IMR-90 (cell line): ENCODE results near the gene MEIS1. TPM values are rescaled to one million over a fixed set of nuclear protein-coding genes. Genes with fewer than 3 reads are reported as not detected.
A peak's percentile ranks its signal among the peaks of the same experiment; 100 is the strongest.

Experiments
- ATAC-seq: fragments of 200-7000 bp; cut with Tn5 transposase; 2 replicates; pipeline ENCODE4 v1.9.1; 2020; ENCODE audit warnings: low read depth, mild to moderate bottlenecking, moderate library complexity
- BruUV-seq: library from RNA; stranded (reverse); fragments of 400-500 nt; replicated peaks from 2 replicates; lab custom pipeline; 2021; lab: Mats Ljungman, UMichigan
- CTCF ChIA-PET: fragments of 300-600 bp; formaldehyde crosslinking; extraction: SDS; loops from one replicate; lab custom pipeline; 2021; ENCODE audit warnings: antibody characterized with exemption; lab: Yijun Ruan, JAX
- POLR2A ChIA-PET: fragments of 300-600 bp; sonication (Branson Sonifier 250); formaldehyde crosslinking; loops from one replicate; lab custom pipeline; 2022; ENCODE audit warnings: antibody characterized with exemption; ENCODE audit not compliant: unreplicated experiment; lab: Charles Lee
- DNase-seq: peaks from one replicate; pipeline ENCODE4 v3.0.0; 2013
- H2AFZ ChIP-seq: replicated peaks from 2 replicates; pipeline ENCODE3; 2013; ENCODE audit warnings: low read length, mild to moderate bottlenecking; ENCODE audit not compliant: poor library complexity
- H2AK5ac ChIP-seq: 2 replicates; pipeline ENCODE4 v1.6.1; 2013; ENCODE audit warnings: low read depth, low read length, inconsistent platforms
- H2AK9ac ChIP-seq: replicated peaks from 2 replicates; pipeline ENCODE3; 2013; ENCODE audit warnings: mild to moderate bottlenecking, low read depth, low read length, moderate library complexity; ENCODE audit not compliant: poor library complexity
- H2BK120ac ChIP-seq: 2 replicates; pipeline ENCODE4 v1.6.1; 2013; ENCODE audit warnings: low read depth, low read length, inconsistent platforms
- H2BK15ac ChIP-seq: 3 replicates; pipeline ENCODE4 v1.6.1; 2013; ENCODE audit warnings: low read depth, low read length, inconsistent platforms
- H2BK20ac ChIP-seq: 2 replicates; pipeline ENCODE4 v1.6.1; 2013; ENCODE audit warnings: low read depth, mild to moderate bottlenecking, inconsistent platforms, low read length, moderate library complexity
- H2BK5ac ChIP-seq: 2 replicates; pipeline ENCODE4 v1.6.1; 2013; ENCODE audit warnings: mild to moderate bottlenecking, low read depth, low read length, inconsistent platforms; ENCODE audit not compliant: poor library complexity, severe bottlenecking
- H3K14ac ChIP-seq: replicated peaks from 2 replicates; pipeline ENCODE4 v1.6.1; 2013; ENCODE audit warnings: low read depth, low read length, inconsistent platforms
- H3K18ac ChIP-seq: 2 replicates; pipeline ENCODE4 v1.6.1; 2013; ENCODE audit warnings: low read depth, low read length, control low read depth
- H3K23ac ChIP-seq: 2 replicates; pipeline ENCODE4 v1.6.1; 2013; ENCODE audit warnings: low read depth, low read length, inconsistent platforms
- H3K27ac ChIP-seq: 2 replicates; pipeline ENCODE4 v1.5.1; 2013; ENCODE audit warnings: mild to moderate bottlenecking, control low read depth, low read length; ENCODE audit not compliant: insufficient read depth
- H3K27me3 ChIP-seq: 2 replicates; pipeline ENCODE4 v1.6.1; 2013; ENCODE audit warnings: low read length; ENCODE audit not compliant: control insufficient read depth, insufficient read depth
- H3K36me3 ChIP-seq: 2 replicates; pipeline ENCODE4 v1.6.1; 2013; ENCODE audit warnings: low read length, mixed read lengths; ENCODE audit not compliant: control insufficient read depth, insufficient read depth
- H3K4ac ChIP-seq: 2 replicates; pipeline ENCODE4 v1.6.1; 2013; ENCODE audit warnings: low read depth, low read length, inconsistent platforms
- H3K4me1 ChIP-seq: 2 replicates; pipeline ENCODE4 v1.6.1; 2013; ENCODE audit warnings: low read length, mixed read lengths; ENCODE audit not compliant: control insufficient read depth, insufficient read depth
- H3K4me2 ChIP-seq: 2 replicates; pipeline ENCODE4 v1.6.1; 2013; ENCODE audit warnings: low read depth, mild to moderate bottlenecking, control low read depth, low read length, moderate library complexity
- H3K4me3 ChIP-seq: 2 replicates; pipeline ENCODE4 v1.5.1; 2013; ENCODE audit warnings: low read depth, mild to moderate bottlenecking, control low read depth, low read length, moderate library complexity; ENCODE audit not compliant: insufficient read depth
- H3K56ac ChIP-seq: 2 replicates; pipeline ENCODE4 v1.6.1; 2013; ENCODE audit warnings: low read length, inconsistent platforms; ENCODE audit not compliant: insufficient read depth; ENCODE audit errors: extremely low read depth
- H3K79me1 ChIP-seq, 2 experiments: 2 replicates each; pipeline ENCODE4 v1.6.1; 2013; ENCODE audit warnings: low read length in 2 of 2, inconsistent platforms in 1 of 2, low read depth in 1 of 2
- H3K9ac ChIP-seq: 2 replicates; pipeline ENCODE4 v1.6.1; 2013; ENCODE audit warnings: low read depth, low read length, control low read depth
- H3K9me1 ChIP-seq: 2 replicates; pipeline ENCODE4 v1.6.1; 2013; ENCODE audit warnings: low read length, inconsistent platforms; ENCODE audit not compliant: insufficient read depth
- H3K9me3 ChIP-seq: 2 replicates; pipeline ENCODE4 v1.6.1; 2013; ENCODE audit warnings: low read length; ENCODE audit not compliant: control insufficient read depth, insufficient read depth
- H4K20me1 ChIP-seq: 2 replicates; pipeline ENCODE4 v1.6.1; 2013; ENCODE audit warnings: low read length, inconsistent platforms; ENCODE audit not compliant: insufficient read depth
- H4K5ac ChIP-seq: 2 replicates; pipeline ENCODE4 v1.6.1; 2013; ENCODE audit warnings: mild to moderate bottlenecking, low read depth, low read length, control low read depth
- H4K8ac ChIP-seq, 2 experiments: 2 replicates each; pipeline ENCODE4 v1.6.1; 2013; ENCODE audit warnings: low read depth in 2 of 2, low read length in 2 of 2, control low read depth in 1 of 2, inconsistent platforms in 1 of 2
- H4K91ac ChIP-seq: 2 replicates; pipeline ENCODE4 v1.6.1; 2013; ENCODE audit warnings: low read depth, low read length, inconsistent platforms; ENCODE audit not compliant: insufficient read depth
- BHLHE40 ChIP-seq: fragments of 150-350 bp; IDR thresholded peaks from 2 replicates; pipeline ENCODE4 v1.6.1; 2016; ENCODE audit warnings: mild to moderate bottlenecking, low read depth, low read length
- CEBPB ChIP-seq: IDR thresholded peaks from 2 replicates; pipeline ENCODE4 v1.6.1; 2012; ENCODE audit warnings: low read depth, low read length, improper control_type of control experiment
- CTCF ChIP-seq: conservative IDR thresholded peaks from 2 replicates; pipeline ENCODE4 v1.5.1; 2012; ENCODE audit warnings: mild to moderate bottlenecking, low read depth, low read length, improper control_type of control experiment
- ELK1 ChIP-seq: fragments of 150-350 bp; IDR thresholded peaks from 2 replicates; pipeline ENCODE4 v1.6.1; 2016; ENCODE audit warnings: low read depth, mild to moderate bottlenecking, low read length, moderate library complexity, borderline replicate concordance
- MAFK ChIP-seq: IDR thresholded peaks from 2 replicates; pipeline ENCODE4 v1.6.1; 2012; ENCODE audit warnings: low read depth, low read length, improper control_type of control experiment
- MAZ ChIP-seq: IDR thresholded peaks from 2 replicates; pipeline ENCODE4 v1.6.1; 2012; ENCODE audit warnings: low read depth, mild to moderate bottlenecking, low read length, improper control_type of control experiment, moderate library complexity, borderline replicate concordance
- MXI1 ChIP-seq: IDR thresholded peaks from 2 replicates; pipeline ENCODE4 v1.6.1; 2012; ENCODE audit warnings: low read depth, mild to moderate bottlenecking, low read length, moderate library complexity, borderline replicate concordance
- NFE2L2 ChIP-seq: fragments of 150-350 bp; IDR thresholded peaks from 2 replicates; pipeline ENCODE4 v1.6.1; 2016; ENCODE audit warnings: low read depth, mild to moderate bottlenecking, low read length
- RAD21 ChIP-seq: IDR thresholded peaks from 2 replicates; pipeline ENCODE4 v1.6.1; 2012; ENCODE audit warnings: low read length, improper control_type of control experiment
- RCOR1 ChIP-seq: IDR thresholded peaks from 2 replicates; pipeline ENCODE4 v1.6.1; 2012; ENCODE audit warnings: mild to moderate bottlenecking, low read length, improper control_type of control experiment; ENCODE audit not compliant: insufficient replicate concordance
- RFX5 ChIP-seq: IDR thresholded peaks from 2 replicates; pipeline ENCODE4 v1.8.0; 2012; ENCODE audit warnings: low read depth, mild to moderate bottlenecking, low read length, moderate library complexity
- SMC3 ChIP-seq: fragments of 150-350 bp; IDR thresholded peaks from 2 replicates; pipeline ENCODE4 v1.6.1; 2016; ENCODE audit warnings: low read depth, mild to moderate bottlenecking, antibody characterized with exemption, low read length, moderate library complexity
- USF2 ChIP-seq: fragments of 150-350 bp; IDR thresholded peaks from 2 replicates; pipeline ENCODE4 v1.6.1; 2017; ENCODE audit warnings: mild to moderate bottlenecking, antibody characterized with exemption, low read length, low read depth
- WGBS, 2 experiments: methylation state at CpG; one replicate each; pipeline versions ENCODE4 v1.1.5 to v1.1.7; 2013; ENCODE audit warnings: missing lambda C conversion rate in 2 of 2; ENCODE audit not compliant: insufficient read length in 1 of 2; ENCODE audit errors: extremely low coverage in 2 of 2; 5-methylcytosine and 5-hydroxymethylcytosine counted together
- dilution Hi-C: fragments of 300-500 bp; cut with HindIII; formaldehyde crosslinking; loops from one replicate; pipeline ENCODE4 v1.14.3; 2018; ENCODE audit warnings: low sequenced_read_pairs; ENCODE audit not compliant: unreplicated experiment
- in situ Hi-C: fragments of 300-500 bp; cut with MboI; formaldehyde crosslinking; loops from 3 replicates; pipeline ENCODE4 v1.14.3; 2019; ENCODE audit warnings: low sequenced_read_pairs, inconsistent platforms, mixed read lengths
- intact Hi-C: fragments of 100-400 bp; cut with micrococcal nuclease; formaldehyde crosslinking; loops from 2 replicates; pipeline ENCODE4 v1.10.0; 2022
- polyA plus RNA-seq, 3 experiments: library from polyadenylated mRNA; depleted of rRNA; stranded (reverse); fragments of >200 nt; gene quantifications; 2 replicates each; pipeline ENCODE4 v1.2.3, GENCODE V29; 2012; ENCODE audit warnings: low replicate concordance in 1 of 3
- total RNA-seq: library from RNA; depleted of rRNA; stranded (reverse); fragments of >200 nt; gene quantifications from 2 replicates; pipeline ENCODE4 v1.2.3, GENCODE V29; 2012

MEIS1 gene
- total and polyA plus RNA-seq, 2 of the 4 experiments (the other 2 are of a cell fraction), result 54.4 to 157 TPM

GRCh38 chr2:66569321-66569851, 134.5 kb downstream of the MEIS1 start:
- dilution Hi-C loops (no loop called here), intact Hi-C loops (no loop called here), in situ Hi-C loops (no loop called here)
- no peak overlapping the region for H3K27ac ChIP-seq
- peaks cover 30% of the 10 kb centered on the region for H3K4me1 ChIP-seq
- H4K20me1 ChIP-seq, result peaks cover 28% of the 10 kb centered on the region; the same call in 1 of the 2 replicates
- H3K9me3 ChIP-seq, result no peaks in the 10 kb centered on the region
- H2BK15ac ChIP-seq, result no peak overlapping the region
- H4K5ac ChIP-seq, result no peak overlapping the region
- no peak overlapping the region for H2BK120ac ChIP-seq
- no peak overlapping the region for H3K4ac ChIP-seq
- BruUV-seq, result no TSS peak
- H2AFZ ChIP-seq, result no peak overlapping the region
- H2BK20ac ChIP-seq, result no peak overlapping the region
- peak overlapping the region; percentile 15 for H2BK5ac ChIP-seq
- DNase-seq (peak; percentile 85), ATAC-seq (peak; percentile 41)
- no CpG with 5 or more reads among the region's 4 CpGs for WGBS, 2 experiments
- no peaks in the 10 kb centered on the region for H3K27me3 ChIP-seq
- ChIA-PET CTCF (interaction anchor here (1.1 kb wide), 1 partner anchor 126 kb away, joined by 3 read pairs; no protein-coding TSS in a partner anchor), POLR2A (no interaction called here)
- no peak overlapping the region for H3K18ac ChIP-seq
- H3K9me1 ChIP-seq, result peaks cover 6% of the 10 kb centered on the region
- peak overlapping the region; percentile 32; the same call in 1 of the 2 replicates for H3K56ac ChIP-seq
- H2AK5ac ChIP-seq, result no peak overlapping the region
- H4K91ac ChIP-seq, result no peak overlapping the region
- no peak overlapping the region for H3K4me3 ChIP-seq
- H3K9ac ChIP-seq, result no peak overlapping the region
- no peak overlapping the region for H4K8ac ChIP-seq
- TF ChIP-seq MAFK (no peak), RAD21 (no peak), MAZ (no peak), RCOR1 (no peak), NFE2L2 (no peak), ELK1 (no peak), USF2 (peak; percentile 78), CEBPB (peak; percentile 36; the same call in 1 of the 2 replicates), CTCF (no peak), RFX5 (no peak), BHLHE40 (no peak), MXI1 (no peak), SMC3 (no peak)
- H3K14ac ChIP-seq, result no peak overlapping the region; the same call in 1 of the 2 replicates
- peaks cover 21 to 68% of the 10 kb centered on the region in 2 experiments; a peak in 3 of 4 replicates for H3K79me1 ChIP-seq
- H3K36me3 ChIP-seq, result peaks cover 28% of the 10 kb centered on the region
- H3K4me2 ChIP-seq, result peak overlapping the region; percentile 39; the same call in 1 of the 2 replicates
- H3K23ac ChIP-seq, result no peak overlapping the region; the same call in 1 of the 2 replicates
- H2AK9ac ChIP-seq, result no peak overlapping the region
